Stimulated activated CD8-positive, alpha-beta memory T cell treated with anti-CD3 and anti-CD28 coated beads, Interleukin-7, amount 100 ng/mL, for 48 hours (primary cell): ENCODE measurements around the gene DISC1.
"Not testable (repeated sequence)": the region's sequence is repeated elsewhere in the genome, so short reads cannot be mapped to it uniquely, and the experiment has no call there.

ENCODE experiments used
- DNase-seq, 2 donors: peaks; one replicate each; pipeline ENCODE4 v3.0.0-alpha.2; 2020; ENCODE audit warnings: low read depth in 1 of 2; ENCODE audit errors: extremely low read depth in 1 of 2

The DISC1 gene

DNA sequence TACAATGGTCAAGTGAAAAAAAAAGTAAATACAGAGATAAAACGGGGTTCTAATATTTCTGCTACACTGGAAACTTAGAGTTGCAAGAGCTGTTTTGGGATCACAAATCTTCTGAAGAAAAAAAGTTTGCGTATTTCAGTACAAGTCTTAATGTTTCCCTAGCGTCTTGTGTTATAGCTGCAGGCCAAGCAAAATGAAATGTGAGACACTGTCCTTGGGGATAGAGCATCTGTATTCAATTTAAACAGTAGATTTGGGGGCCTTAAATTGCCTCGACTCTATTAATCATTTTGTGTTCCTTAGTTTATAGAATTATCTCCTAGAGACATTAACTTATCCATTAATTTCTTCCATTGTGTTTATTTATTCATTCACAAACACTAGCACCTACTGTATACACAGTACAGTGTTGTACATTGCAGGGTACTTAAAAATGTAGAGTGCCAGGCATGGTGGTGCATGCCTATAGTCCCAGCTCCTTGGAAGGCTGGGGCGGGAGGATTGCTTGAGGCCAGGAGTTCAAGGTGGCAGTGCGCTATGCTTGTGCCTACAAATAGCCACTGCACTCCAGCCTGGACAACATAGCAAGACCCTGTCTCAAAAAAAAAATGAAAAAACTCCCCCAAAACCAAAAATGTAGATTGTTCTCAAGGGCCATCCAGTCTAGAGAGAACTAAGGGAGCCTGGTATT, 7.9 kb downstream of the DISC1 start:
- no peak for DNase-seq

DNA sequence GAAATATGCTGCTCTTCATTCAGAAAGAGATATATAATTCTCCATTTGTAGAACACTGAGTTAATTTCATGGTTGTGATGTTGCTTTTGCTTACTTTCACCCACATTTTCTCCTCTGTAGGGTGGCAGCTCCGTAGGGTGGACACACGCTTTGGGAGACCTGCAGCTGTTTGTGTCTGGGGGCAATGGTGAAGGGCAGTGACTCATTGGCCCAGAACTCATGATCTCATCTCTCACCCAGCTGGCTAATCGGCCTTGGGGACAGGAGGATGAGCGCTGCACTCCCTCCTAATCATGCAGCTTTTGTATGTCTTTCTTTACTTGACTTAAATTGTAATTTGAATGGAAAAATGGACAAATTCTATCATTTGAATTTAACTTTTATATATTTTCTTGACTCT, 9.6 kb downstream of the DISC1 start:
- DNase-seq = no peak

DNA sequence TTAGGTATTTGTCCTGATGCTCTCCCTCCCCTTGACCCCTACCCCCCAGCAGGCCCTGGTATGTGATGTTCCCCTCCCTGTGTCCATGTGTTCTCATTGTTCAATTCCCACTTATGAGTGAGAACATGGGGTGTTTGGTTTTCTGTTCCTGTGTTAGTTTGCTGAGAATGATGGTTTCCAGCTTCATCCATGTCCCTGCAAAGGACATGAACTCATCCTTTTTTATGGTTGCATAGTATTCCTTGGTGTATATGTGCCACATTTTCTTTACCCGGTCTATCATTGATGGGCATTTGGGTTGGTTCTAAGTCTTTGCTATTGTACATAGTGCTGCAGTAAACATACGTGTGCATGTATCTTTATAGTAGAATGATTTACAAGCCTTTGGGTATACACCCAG, 10.3 kb downstream of the DISC1 start:
- DNase-seq = not testable (repeated sequence)

DNA sequence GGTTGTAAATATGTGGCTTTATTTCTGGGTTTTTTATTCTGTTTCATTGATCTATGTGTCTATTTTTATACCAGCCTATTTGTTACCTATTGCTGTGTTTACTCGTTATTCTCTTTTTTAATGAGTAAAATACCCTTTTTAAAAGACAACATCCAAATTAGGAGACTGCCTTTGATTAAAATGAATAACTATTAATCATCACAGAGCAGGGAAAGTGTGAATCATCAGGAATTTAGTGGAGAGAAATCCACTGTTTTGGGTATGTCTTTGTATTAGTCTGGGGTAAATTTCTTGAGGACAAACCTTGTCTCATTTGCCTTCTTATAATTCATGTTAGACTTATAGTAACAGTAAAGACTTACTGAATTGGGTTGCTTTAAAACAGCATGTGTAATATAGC, 12.1 kb downstream of the DISC1 start:
- DNase-seq = no peak

DNA sequence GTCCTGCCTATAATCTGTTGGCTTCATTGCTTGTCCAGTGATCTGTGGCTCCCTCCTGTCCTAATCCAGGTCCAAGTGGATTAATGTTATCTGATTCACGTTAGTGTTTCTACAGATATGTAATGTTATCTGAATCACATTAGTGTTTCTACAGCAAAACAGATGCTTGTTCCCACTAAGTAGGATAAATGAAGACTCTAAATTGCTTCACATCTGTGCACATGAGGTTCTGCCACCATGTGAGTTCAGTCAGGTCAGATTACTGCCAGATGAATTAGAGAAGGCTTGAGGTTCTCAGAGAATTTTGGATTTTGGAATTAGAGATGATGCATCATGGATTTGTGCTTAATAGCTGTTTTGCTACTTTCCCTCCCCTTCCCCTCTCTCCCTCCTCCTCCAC, 13.2 kb downstream of the DISC1 start:
- no peak for DNase-seq

DNA sequence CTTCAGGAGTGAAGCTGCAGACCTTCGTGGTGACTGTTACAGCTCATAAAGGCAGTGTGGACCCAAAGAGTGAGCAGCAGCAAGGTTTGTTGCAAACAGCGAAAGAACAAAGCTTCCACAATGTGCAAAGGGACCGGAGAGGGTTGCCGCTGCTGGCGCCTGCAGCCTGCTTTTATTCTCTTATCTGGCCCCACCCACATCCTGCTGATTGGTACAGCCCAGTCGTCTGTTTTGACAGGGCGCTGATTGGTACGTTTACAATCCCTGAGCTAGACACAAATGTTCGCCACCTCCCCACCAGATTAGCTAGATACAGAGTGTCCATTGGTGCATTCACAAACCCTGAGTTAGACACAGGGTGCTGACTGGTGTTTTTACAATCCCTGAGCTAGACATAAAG, 14.9 kb downstream of the DISC1 start:
- DNase-seq = not testable (repeated sequence)

DNA sequence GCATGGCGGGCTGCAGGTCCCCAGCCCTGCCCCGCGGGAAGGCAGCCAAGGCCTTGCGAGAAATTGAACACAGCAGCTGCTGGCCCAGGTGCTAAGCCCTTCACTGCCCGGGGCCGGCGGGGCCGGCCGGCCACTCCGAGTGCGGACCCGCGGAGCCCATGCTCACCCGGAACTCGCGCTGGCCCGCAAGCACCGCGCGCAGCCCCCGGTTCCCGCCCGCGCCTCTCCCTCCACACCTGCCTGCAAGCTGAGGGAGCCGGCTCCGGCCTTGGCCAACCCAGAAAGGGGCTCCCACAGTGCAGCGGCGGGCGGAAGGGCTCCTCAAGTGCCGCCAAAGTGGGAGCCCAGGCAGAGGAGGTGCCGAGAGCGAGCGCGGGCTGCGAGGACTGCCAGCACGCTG, 15.5 kb downstream of the DISC1 start:
- DNase-seq = not testable (repeated sequence)

DNA sequence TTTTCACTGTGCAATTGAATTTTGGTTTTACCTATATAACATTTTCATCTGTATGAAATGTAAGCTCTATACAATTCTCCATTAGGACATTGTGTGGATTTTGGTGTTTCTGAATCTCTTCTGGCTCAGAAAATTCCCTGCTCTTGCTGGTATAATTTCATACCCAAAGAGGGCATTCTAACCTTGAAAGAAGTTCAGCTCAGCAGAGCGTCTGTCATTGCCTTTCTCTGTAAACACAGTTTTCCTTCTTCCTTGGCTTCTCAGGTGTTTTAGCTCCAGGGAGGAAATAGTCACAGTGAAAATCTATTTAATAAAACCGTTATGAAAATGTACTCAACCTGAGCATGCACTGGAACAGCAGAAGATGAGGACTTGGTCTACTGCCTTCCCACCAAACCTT, 16.0 kb downstream of the DISC1 start:
- no peak for DNase-seq

DNA sequence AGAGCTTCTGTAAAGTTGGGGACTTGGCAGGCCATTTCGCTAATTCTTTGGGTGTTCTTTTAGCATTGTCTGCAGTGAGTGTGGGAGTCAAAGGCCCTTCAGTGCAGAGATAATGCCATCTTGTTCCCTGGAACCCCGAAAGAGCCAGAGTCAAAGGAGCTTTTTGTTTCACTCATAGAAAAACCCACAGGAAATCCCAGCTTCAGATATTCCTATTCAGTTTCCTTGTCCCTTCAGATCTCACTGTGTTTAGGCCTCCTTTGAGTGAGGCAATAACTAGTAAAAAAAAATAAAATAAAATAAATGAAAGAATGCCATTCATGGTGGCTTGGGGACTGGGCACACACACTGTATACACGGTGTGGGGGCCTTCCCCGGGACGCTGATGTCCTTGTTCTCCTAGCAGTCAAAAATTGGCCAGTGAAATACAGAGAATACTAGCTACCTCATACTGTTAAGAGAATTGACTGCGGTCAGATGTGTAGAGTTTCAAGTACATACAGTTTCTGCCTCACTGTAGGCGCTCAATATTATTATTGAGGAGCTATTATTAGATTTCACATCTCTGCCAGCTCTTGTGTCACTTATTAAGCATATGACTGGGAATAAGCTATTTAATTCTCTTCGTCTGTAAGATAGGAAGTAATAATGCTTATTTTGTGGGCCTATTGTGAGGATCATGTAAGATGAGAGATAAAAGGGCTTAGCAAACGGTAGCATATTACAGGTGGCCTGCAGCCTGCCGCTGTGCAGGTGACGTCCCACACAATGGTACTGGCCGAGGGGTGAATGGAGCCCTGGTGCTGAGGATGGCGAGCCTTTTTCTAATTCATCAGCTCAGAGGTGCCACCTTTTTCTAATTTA, 16.7 kb downstream of the DISC1 start:
- DNase-seq = no peak

DNA sequence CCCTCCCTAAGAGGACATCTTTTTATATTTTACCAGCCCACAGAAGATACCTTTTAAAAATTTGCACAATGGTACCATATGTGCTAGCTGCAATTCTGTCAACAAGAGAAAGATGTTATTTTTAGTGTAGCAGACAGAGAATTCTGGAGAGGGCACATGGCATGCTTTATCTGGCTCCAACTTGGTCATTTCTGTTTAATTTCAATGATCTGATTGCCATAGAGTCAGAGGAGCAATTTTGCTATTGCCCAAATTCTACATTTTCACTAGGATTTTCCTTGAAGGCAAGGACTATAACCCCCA, 17.3 kb downstream of the DISC1 start:
- DNase-seq = no peak

DNA sequence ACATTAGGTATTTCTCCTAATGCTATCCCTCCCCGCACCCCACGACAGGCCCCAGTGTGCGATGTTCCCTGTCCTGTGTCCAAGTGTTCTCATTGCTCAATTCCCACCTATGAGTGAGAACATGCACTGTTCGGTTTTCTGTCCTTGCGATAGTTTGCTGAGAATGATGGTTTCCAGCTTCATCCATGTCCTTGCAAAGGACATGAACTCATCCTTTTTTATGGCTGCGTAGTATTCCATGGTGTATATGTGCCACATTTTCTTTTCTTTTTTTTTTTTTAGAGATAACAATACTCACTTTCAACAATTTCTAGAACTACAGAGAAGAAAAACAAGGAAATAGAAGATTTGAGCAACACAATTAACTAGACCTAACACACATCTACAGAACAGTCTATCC, 19.0 kb downstream of the DISC1 start:
- not testable (repeated sequence) for DNase-seq

DNA sequence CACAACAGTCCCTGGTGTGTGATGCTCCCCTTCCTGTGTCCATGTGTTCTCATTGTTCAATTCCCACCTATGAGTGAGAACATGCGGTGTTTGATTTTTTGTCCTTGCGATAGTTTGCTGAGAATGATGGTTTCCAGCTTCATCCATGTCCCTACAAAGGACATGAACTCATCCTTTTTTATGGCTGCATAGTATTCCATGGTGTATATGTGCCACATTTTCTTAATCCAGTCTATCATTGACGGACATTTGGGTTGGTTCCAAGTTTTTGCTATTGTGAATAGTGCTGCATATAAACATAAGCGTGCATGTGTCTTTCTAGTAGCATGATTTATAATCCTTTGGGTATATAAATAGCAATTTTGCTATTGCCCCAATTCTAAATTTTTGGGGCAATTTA, 19.6 kb downstream of the DISC1 start:
- DNase-seq = not testable (repeated sequence)

DNA sequence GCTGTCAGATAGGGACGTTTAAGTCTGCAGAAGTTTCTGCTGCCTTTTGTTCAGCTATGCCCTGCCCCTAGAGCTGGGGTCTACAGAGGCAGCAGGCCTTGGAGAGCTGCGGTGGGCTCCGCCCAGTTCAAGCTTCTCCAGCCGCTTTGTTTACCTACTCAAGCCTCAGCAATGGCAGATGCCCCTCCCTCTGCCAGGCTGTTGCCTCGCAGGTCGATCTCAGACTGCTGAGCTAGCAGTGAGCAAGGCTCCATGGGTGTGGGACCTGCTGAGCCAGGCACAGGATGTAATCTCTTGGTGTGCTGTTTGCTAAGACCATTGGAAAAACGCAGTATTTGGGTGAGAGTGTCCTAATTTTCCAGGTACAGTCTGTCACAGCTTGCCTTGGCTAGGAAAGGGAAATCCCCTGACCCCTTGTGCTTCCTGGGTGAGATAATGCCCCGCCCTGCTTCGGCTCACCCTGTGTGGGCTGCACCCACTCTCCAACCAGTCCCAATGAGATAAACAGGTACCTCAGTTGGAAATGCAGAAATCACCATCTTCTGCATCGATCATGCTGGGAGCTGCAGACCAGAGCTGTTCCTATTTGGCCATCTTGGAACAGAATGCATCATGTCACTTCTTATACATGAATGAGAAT, 25.2 kb downstream of the DISC1 start:
- DNase-seq = not testable (repeated sequence)

DNA sequence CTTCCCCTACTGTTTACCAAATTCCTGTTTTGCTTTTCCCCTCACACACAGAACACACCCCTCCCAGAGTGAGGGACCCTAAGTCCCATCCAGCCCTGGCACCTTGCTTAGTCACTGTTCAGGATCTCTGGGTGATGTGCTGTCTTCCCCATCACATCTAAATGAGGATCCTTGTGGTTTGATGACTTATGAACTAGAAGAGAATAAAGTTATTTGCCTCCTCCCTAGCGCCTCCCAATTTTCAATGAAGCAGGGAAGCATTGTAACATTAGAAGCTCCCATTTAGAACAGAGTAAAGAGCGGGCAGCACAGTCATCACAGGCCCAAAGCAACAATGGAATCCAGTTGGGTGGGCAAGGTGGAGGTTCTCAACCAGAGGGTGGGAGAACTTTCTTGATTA, 27.0 kb downstream of the DISC1 start:
- DNase-seq = no peak

DNA sequence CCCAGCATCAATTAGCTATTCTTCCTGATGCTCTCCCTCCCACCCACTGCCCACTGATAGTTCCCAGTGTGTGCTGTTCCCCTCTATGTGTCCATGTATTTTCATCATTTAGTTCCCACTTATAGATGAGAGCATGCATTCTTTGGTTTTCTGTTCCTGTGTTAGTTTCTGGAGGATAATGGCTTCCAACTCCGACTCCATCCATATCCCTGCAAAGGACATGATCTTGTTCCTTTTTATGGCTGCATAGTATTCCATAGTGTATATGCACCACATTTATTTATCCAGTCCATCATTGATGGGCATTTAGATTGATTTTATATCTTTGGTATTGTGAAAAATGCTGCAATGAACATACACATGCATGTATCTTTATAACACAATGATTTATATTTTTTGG, 30.2 kb downstream of the DISC1 start:
- no peak for DNase-seq

DNA sequence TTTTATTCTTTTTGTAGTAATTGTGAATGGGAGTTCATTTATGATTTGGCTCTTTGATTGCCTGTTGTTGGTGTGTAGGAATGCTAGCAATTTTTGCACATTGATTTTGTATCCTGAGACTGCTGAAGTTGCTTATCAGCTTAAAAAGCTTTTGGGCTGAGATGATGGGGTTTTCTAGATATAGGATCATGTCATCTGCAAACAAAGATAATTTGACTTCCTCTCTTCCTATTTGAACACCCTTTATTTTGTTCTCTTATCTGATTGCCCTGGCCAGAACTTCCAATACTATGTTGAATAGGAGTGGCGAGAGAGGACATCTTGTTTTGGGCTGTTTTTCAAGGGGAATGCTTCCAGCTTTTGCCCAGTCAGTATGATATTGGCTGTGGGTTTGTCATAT, 31.6 kb downstream of the DISC1 start:
- DNase-seq = not testable (repeated sequence)

DNA sequence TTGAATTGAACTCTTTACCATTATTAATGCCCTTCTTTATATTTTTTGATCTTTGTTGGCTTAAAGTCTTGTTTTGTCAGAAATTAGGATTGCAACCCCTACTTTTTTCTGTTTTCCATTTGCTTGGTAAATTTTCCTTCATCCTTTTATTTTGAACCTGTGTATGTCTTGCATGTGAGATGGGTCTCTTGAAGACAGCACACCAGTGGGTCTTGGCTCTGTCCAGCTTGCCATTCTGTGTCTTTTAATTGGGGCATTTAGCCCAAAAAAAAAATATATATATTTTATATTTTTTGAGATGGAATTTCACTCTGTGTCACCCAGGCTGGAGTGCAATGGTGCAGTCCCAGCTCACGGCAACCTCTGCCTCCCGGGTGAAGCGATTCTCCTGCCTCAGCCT, 33.6 kb downstream of the DISC1 start:
- no peak for DNase-seq

DNA sequence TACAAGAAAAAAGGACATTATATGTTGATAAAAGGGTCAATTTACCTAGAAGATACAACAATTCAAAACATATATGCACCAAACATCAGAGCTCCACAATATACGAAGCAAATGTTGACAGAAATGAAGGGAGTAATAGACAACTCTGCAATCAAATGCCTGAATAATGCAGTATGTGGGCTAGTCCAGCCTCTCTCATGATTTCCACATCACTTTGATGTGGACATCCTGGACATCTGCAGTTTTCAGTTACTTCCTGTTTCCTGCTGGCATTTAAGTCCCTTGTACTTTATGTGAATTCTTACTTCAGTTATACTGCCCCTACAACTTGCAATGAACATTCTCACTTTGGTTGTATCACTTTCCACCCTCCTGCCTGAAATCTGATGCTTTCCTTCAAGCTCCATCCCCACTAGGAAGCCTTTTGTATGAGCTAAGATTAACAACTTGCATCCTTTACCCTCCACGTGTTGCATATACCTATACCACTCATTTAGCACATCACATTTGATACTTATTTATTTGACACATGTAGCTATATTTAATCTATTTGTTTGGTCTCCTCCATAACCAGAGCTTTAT, 36.7 kb downstream of the DISC1 start:
- no peak for DNase-seq

DNA sequence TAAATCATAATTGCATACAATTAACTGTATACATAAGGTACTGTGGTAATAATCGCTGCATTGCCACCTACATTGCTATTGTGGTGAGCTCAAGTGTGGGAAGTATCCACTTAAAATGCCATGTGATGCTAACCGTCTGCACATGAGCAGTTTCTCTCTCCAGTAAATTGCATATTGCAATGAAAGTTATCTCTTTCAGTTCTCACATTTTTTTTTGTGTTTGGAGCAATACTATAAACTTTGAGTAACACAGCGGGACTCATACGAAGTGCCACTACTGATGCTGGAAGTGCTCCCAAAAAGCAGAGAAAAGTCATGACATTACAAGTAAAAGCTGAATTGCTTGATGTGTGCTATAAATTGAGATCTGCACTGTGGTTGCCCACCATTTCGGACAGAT, 38.5 kb downstream of the DISC1 start:
- no peak for DNase-seq

DNA sequence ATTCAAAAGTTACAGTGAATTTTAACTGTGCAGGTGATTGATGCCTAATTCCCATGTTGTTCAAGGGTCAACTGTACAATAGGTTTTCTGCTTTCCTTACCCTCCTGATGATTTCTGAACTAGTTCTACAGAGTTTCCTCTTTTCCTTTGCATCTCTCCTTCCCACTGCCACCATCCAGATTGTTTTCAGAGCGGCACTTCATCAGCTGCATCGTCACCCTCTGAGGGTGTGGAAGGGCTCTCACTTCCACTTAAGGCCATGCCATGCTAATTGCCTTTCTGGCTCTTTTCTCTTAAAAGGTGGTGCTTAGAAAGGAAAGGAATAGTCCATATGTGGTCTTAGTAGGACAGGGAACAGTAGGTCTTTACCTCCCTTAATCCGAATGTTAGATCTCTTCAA, 39.1 kb downstream of the DISC1 start:
- DNase-seq = no peak

DNA sequence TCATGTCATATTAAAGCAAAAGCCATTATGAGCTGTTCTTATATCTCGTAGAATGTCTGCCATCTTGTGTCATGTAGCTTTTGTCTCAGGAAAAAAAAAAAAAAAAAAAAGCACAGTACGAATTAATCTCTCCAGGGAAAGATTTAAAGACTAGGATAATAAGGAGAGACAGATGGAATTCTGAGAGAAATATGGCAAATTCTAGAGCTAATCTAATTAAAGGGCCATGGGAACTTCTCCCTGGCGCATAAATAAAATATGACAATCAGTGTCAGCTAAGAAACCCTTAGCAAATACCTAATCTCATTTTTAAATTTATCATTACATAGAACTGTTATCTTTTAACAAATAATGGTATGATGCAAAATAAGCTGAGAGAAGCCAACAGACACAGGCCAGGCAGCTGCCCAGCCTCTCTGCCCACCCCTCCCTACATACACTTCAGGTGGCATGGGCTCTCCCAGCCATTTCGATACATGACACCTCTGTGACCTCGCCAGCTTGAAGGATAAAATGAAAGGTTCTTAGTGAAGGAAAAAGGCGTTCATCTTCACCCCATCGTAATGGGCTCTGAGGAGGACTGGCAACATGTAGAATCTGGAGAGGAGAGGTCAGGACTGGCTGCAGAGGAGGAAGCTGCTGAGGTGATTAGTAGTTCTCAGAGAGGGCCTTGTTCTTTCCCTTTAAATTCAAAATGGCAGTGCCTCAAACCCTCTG, 39.8 kb downstream of the DISC1 start:
- DNase-seq = no peak
